ENCODE results near the gene DGKA. TPM values are rescaled to one million over a fixed set of nuclear protein-coding genes. Genes with fewer than 3 reads are reported as not detected.
"Not testable (repeated sequence)": the region's sequence is repeated elsewhere in the genome, so short reads cannot be mapped to it uniquely, and the experiment has no call there.

The DGKA gene
- total RNA-seq, 1 experiment from 2014 or later: 7.6 TPM

DNA sequence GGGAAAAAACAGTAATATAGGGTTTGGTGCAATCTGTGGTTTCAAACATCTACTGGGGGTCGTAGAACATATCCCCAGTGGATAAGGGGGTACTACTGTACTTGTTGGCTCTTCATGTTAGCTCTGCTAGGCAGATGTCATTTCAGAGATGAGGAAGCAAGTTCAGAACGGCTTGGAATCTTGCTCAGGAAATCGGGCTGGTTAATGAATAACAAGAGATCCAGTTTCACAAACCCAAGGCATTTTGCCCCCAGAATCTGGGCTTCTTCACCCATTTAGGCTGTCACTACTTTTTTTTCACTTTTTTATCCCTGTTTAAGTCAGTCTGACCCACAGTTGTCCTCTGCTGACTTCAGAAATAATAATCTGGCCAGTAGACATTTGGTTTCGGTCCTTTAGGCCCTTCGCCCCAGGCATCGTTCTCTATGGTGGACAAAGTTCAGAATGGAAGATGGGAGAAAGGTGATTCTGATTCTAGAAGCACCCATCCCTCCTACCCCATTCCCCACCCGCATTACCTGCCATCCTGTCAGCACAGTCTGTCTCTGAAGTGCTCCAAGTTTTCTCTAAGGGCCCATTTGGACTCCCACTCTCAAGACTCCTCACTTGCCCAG is 70.6 kb downstream of the DGKA start:
- in situ Hi-C loops (cut with HindIII; ENCODE audit: low pct_unique_long_range_greater_than_20kb, low sequenced_read_pairs) (no loop called here), intact Hi-C loops (cut with micrococcal nuclease; ENCODE audit: unreplicated experiment) (no loop called here)
- ChIA-PET CTCF (no interaction called here), POLR2A (interaction anchor here (0.5 kb wide), 1 partner anchor 28 kb away, joined by 5 read pairs; the partner anchor contains the start of gene RAB5B)
- H3K9me3 ChIP-seq (ENCODE audit: control insufficient read depth, insufficient read depth, low read depth, low read length): no peaks in the 10 kb centered on the region
- no TSS peak for BruUV-seq (replicated peaks)
- TF ChIP-seq POLR2AphosphoS5 (IDR thresholded peaks at IDR 0.05; ENCODE audit: low read depth, low read length): no peak
- TF ChIP-seq, protein P1, sequence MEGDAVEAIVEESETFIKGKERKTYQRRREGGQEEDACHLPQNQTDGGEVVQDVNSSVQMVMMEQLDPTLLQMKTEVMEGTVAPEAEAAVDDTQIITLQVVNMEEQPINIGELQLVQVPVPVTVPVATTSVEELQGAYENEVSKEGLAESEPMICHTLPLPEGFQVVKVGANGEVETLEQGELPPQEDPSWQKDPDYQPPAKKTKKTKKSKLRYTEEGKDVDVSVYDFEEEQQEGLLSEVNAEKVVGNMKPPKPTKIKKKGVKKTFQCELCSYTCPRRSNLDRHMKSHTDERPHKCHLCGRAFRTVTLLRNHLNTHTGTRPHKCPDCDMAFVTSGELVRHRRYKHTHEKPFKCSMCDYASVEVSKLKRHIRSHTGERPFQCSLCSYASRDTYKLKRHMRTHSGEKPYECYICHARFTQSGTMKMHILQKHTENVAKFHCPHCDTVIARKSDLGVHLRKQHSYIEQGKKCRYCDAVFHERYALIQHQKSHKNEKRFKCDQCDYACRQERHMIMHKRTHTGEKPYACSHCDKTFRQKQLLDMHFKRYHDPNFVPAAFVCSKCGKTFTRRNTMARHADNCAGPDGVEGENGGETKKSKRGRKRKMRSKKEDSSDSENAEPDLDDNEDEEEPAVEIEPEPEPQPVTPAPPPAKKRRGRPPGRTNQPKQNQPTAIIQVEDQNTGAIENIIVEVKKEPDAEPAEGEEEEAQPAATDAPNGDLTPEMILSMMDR (IDR thresholded peaks at IDR 0.05): no peak
- TF ChIP-seq TCF7L2 (IDR thresholded peaks at IDR 0.05; ENCODE audit: low read depth, low read length): no peak
- TF ChIP-seq, protein P2, sequence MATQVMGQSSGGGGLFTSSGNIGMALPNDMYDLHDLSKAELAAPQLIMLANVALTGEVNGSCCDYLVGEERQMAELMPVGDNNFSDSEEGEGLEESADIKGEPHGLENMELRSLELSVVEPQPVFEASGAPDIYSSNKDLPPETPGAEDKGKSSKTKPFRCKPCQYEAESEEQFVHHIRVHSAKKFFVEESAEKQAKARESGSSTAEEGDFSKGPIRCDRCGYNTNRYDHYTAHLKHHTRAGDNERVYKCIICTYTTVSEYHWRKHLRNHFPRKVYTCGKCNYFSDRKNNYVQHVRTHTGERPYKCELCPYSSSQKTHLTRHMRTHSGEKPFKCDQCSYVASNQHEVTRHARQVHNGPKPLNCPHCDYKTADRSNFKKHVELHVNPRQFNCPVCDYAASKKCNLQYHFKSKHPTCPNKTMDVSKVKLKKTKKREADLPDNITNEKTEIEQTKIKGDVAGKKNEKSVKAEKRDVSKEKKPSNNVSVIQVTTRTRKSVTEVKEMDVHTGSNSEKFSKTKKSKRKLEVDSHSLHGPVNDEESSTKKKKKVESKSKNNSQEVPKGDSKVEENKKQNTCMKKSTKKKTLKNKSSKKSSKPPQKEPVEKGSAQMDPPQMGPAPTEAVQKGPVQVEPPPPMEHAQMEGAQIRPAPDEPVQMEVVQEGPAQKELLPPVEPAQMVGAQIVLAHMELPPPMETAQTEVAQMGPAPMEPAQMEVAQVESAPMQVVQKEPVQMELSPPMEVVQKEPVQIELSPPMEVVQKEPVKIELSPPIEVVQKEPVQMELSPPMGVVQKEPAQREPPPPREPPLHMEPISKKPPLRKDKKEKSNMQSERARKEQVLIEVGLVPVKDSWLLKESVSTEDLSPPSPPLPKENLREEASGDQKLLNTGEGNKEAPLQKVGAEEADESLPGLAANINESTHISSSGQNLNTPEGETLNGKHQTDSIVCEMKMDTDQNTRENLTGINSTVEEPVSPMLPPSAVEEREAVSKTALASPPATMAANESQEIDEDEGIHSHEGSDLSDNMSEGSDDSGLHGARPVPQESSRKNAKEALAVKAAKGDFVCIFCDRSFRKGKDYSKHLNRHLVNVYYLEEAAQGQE (IDR thresholded peaks at IDR 0.05; ENCODE audit: insufficient read depth in 1 of 2, low read depth in 2 of 2, low read length in 1 of 2): no peak
- TF ChIP-seq SIN3A (IDR thresholded peaks at IDR 0.05; ENCODE audit: borderline replicate concordance, insufficient read depth, low read depth, low read length): no peak
- no peaks in the 10 kb centered on the region; the same call in 1 of the 2 replicates for H3K36me3 ChIP-seq (ENCODE audit: control insufficient read depth, insufficient read depth, low read length)
- no peak for DNase-seq (ENCODE audit: low read depth, low spot score)
- H3K4me1 ChIP-seq (ENCODE audit: control insufficient read depth, insufficient read depth, low read length): no peaks in the 10 kb centered on the region
- no peaks in the 10 kb centered on the region for H3K27me3 ChIP-seq (ENCODE audit: control insufficient read depth, insufficient read depth, low read length)
- no peak for ATAC-seq
- no peak overlapping the region for H3K27ac ChIP-seq (ENCODE audit: low read length)
- H3K4me3 ChIP-seq (ENCODE audit: low read depth in 2 of 2, low read length in 2 of 2): no peak overlapping the region

DNA sequence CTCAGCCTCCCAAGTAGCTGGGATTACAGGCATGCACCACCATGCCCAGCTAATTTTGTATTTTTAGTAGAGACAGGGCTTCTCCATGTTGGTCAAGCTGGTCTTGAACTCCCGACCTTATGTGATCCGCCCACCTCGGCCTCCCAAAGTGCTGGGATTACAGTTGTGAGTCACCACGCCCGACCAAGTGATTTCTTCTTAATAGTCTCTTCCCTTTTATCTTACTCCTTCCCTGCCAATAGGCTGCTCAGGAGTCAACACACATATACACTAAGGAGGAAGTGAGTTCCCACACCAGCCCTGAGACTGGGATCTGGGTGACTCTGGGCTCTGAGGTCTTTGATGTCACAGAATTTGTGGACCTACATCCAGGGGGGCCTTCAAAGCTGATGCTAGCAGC is 72.4 kb downstream of the DGKA start:
- BruUV-seq (replicated peaks); ATAC-seq; intact Hi-C loops (cut with micrococcal nuclease; ENCODE audit: unreplicated experiment); H3K4me1 ChIP-seq (ENCODE audit: control insufficient read depth, insufficient read depth, low read length); in situ Hi-C loops (cut with HindIII; ENCODE audit: low pct_unique_long_range_greater_than_20kb, low sequenced_read_pairs); H3K36me3 ChIP-seq (ENCODE audit: control insufficient read depth, insufficient read depth, low read length); DNase-seq (ENCODE audit: low read depth, low spot score); H3K9me3 ChIP-seq (ENCODE audit: control insufficient read depth, insufficient read depth, low read depth, low read length); CTCF ChIA-PET; H3K27me3 ChIP-seq (ENCODE audit: control insufficient read depth, insufficient read depth, low read length); H3K27ac ChIP-seq (ENCODE audit: low read length); H3K4me3 ChIP-seq (ENCODE audit: low read depth in 2 of 2, low read length in 2 of 2): not testable (repeated sequence)
- POLR2A ChIA-PET: interaction anchor here (0.5 kb wide), 1 partner anchor 95 kb away, joined by 3 read pairs; no protein-coding TSS in a partner anchor

Other genes with a start within 250 kb of the DGKA start
- 2.5 TPM for gene ITGA7, start 223.3 kb upstream of the DGKA start, total RNA-seq (2021; ENCODE audit: unreplicated experiment)
- gene BLOC1S1, start 215.1 kb upstream of the DGKA start, total RNA-seq (2021; ENCODE audit: unreplicated experiment): 87.3 TPM
- gene RDH5, start 210.8 kb upstream of the DGKA start, total RNA-seq (2021; ENCODE audit: unreplicated experiment): 2.8 TPM
- gene CD63, start 202.2 kb upstream of the DGKA start, total RNA-seq (2021; ENCODE audit: unreplicated experiment): 879 TPM
- gene GDF11, start 188.0 kb upstream of the DGKA start, total RNA-seq (2021; ENCODE audit: unreplicated experiment): 11.8 TPM
- 69.3 TPM for gene SARNP, start 113.4 kb upstream of the DGKA start, total RNA-seq (2021; ENCODE audit: unreplicated experiment)
- 59.6 TPM for gene ORMDL2, start 113.1 kb upstream of the DGKA start, total RNA-seq (2021; ENCODE audit: unreplicated experiment)
- 51.9 TPM for gene DNAJC14, start 101.6 kb upstream of the DGKA start, total RNA-seq (2021; ENCODE audit: unreplicated experiment)
- 0.05 TPM for gene MMP19, start 88.2 kb upstream of the DGKA start, total RNA-seq (2021; ENCODE audit: unreplicated experiment)
- 32.2 TPM for gene PYM1, start 3.3 kb upstream of the DGKA start, total RNA-seq (2021; ENCODE audit: unreplicated experiment)
- 1.2 TPM for gene PMEL, start 34.9 kb downstream of the DGKA start, total RNA-seq (2021; ENCODE audit: unreplicated experiment)
- 72.9 TPM for gene CDK2, start 35.7 kb downstream of the DGKA start, total RNA-seq (2021; ENCODE audit: unreplicated experiment)
- 102 TPM for gene RAB5B, start 42.9 kb downstream of the DGKA start, total RNA-seq (2021; ENCODE audit: unreplicated experiment)
- 20.7 TPM for gene SUOX, start 66.1 kb downstream of the DGKA start, total RNA-seq (2021; ENCODE audit: unreplicated experiment)
- 6.9 TPM for gene IKZF4, start 89.9 kb downstream of the DGKA start, total RNA-seq (2021; ENCODE audit: unreplicated experiment)
- gene RPS26, start 110.8 kb downstream of the DGKA start, total RNA-seq (2021; ENCODE audit: unreplicated experiment): 46.4 TPM
- 0.90 TPM for gene ERBB3, start 149.0 kb downstream of the DGKA start, total RNA-seq (2021; ENCODE audit: unreplicated experiment)
- gene PA2G4, start 173.4 kb downstream of the DGKA start, total RNA-seq (2021; ENCODE audit: unreplicated experiment): 175 TPM
- 2,264 TPM for gene RPL41, start 185.5 kb downstream of the DGKA start, total RNA-seq (2021; ENCODE audit: unreplicated experiment)
- gene ZC3H10, start 187.1 kb downstream of the DGKA start, total RNA-seq (2021; ENCODE audit: unreplicated experiment): 6.0 TPM
- gene ESYT1, start 197.1 kb downstream of the DGKA start, total RNA-seq (2021; ENCODE audit: unreplicated experiment): 152 TPM
- 66.5 TPM for gene MYL6B, start 221.4 kb downstream of the DGKA start, total RNA-seq (2021; ENCODE audit: unreplicated experiment)
- 1,024 TPM for gene MYL6, start 227.2 kb downstream of the DGKA start, total RNA-seq (2021; ENCODE audit: unreplicated experiment)